ENCODE data around the gene EEIG1.

GRCh38 chr9:127974001-127974768, 6.6 kb downstream of the EEIG1 start:
- TF ChIP-seq CTCF (IDR thresholded peaks at IDR 0.05) (no peak), POLR2A (IDR thresholded peaks at IDR 0.05) (no peak), POLR2AphosphoS5 (IDR thresholded peaks at IDR 0.05) (no peak)
